Neural cell (in vitro differentiated cells): ENCODE measurements around the gene ANP32B.

Experiments
- RAD21 ChIP-seq: fragments of 450-650 bp; conservative IDR thresholded peaks from 2 replicates; pipeline ENCODE4 v1.6.1; 2014; ENCODE audit warnings: antibody characterized with exemption, mild to moderate bottlenecking, moderate library complexity
- TF ChIP-seq, protein P1 (sequence below): fragments of 450-650 bp; IDR thresholded peaks from 2 replicates; pipeline ENCODE4 v1.5.1; 2014; ENCODE audit warnings: antibody characterized with exemption, mild to moderate bottlenecking, moderate library complexity; ENCODE audit not compliant: poor library complexity, severe bottlenecking

DNA sequence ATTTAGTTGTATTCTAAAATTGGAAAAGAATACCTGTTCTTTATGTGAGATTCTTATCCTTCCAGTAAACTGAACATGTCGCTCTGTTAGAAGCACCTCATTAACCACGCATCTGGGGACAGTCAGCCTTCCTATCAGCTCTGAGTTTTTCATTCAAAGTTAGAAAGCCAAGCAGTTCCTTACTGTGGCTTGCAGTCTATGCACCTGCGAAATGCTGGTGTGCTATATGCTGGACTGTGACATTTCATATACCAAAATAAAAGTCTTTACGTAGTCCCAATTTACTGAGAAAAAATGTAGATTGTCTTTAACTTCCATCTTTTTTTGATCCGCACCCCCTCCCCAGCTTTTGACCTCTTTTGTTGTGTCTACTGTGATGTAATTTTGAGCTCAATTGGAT, 4.3 kb downstream of the ANP32B start:
- no peak for TF ChIP-seq RAD21
- TF ChIP-seq, protein P1, sequence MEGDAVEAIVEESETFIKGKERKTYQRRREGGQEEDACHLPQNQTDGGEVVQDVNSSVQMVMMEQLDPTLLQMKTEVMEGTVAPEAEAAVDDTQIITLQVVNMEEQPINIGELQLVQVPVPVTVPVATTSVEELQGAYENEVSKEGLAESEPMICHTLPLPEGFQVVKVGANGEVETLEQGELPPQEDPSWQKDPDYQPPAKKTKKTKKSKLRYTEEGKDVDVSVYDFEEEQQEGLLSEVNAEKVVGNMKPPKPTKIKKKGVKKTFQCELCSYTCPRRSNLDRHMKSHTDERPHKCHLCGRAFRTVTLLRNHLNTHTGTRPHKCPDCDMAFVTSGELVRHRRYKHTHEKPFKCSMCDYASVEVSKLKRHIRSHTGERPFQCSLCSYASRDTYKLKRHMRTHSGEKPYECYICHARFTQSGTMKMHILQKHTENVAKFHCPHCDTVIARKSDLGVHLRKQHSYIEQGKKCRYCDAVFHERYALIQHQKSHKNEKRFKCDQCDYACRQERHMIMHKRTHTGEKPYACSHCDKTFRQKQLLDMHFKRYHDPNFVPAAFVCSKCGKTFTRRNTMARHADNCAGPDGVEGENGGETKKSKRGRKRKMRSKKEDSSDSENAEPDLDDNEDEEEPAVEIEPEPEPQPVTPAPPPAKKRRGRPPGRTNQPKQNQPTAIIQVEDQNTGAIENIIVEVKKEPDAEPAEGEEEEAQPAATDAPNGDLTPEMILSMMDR = no peak
